NCI-H446 treated with DMSO at 0.1 percent for 48 hours (cell line): ENCODE results near the gene FBXO39.
"Not testable (repeated sequence)": the region's sequence is repeated elsewhere in the genome, so short reads cannot be mapped to it uniquely, and the experiment has no call there.

Source experiments
- DNase-seq: peaks from one replicate; lab custom pipeline; 2025; lab: John Stamatoyannopoulos, UW

Gene FBXO39

GRCh38 chr17:6775871-6776405, at the start of gene FBXO39:
Gene FBXO39, plus strand, starts transcription at chr17:6776215. Its CDS starts 3,654 bp downstream, at chr17:6779869.
- no peak for DNase-seq

- DNase-seq: no peak
Observed at GRCh38 chr17:6729531-6729930, 46.5 kb upstream of the FBXO39 start.

- DNase-seq: not testable (repeated sequence)
Observed at GRCh38 chr17:6746665-6747064, 29.4 kb upstream of the FBXO39 start.

DNA sequence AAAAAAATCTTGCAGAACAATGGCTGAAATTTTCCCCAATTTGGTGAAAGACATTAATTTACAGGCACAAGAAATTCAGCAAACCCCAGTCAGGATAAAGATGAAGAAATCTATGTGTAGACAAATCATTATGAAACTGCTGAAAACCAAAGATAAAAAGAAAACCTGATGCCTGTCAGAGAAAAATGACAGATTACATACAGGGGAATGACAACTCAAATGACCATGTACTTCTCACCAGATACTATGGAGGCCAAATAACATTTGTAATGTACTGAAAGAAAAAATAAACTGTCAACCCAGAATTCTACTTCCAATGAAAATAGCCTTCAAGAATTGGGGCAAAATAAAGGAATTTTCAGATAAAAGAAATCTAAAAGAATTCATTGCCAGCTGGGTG, 27.4 kb upstream of the FBXO39 start:
- DNase-seq: no peak

DNA sequence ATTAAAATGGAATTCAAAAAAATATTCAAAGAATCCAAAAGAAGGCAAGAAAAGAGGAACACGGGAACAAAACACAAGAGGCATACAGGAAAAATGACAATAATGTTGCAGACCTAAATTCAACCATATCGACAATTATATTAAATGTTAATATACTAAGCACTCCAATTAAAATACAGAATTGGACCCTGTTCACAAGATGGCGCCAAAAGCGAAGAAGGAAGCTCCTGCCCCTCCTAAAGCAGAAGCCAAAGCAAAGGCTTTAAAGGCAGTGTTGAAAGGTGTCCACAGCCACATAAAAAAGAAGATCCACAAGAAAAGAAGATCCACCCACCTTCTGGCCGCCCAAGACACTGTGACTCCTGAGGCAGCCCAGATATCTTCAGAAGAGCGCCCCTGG, 26.5 kb upstream of the FBXO39 start:
- no peak for DNase-seq

DNA sequence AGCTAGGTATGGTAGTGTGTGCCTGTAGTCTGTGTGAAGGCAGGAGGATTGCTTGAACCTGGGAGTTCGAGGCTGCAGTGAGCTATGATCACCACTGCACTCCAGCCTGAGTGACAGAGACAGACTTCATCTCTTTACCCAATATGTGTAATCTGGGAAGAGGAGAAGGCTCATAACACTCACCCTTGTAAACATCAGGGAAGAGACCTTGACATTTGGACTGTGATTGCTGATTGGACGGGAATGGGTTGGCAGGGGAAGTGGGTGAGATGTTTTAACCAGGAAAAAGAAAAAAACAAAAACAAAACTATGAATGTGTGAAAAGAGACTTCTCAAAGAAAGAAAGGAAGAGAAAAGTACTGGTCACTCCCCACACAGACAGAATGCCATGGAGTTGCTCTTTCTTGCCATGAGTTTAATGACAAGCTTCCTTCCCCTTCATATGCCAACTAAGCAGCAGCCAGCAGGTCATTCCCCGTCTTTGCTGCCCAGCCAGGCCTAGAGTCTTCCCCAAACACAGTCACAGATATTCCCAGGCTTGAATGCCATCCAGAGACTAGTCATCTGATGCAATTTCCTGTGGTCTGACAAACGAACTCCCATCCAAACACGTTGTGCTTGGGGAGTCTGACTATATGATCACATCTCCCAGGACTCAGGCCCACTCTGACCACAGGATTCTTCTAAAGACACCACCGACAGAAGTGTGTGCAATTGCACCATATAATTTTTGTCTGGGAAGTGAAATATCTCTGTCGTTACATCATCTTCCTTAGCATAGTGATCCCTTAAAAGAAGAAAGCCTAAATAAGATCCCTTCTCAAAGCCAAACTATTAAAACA, 23.7 kb upstream of the FBXO39 start:
- no peak for DNase-seq

DNA sequence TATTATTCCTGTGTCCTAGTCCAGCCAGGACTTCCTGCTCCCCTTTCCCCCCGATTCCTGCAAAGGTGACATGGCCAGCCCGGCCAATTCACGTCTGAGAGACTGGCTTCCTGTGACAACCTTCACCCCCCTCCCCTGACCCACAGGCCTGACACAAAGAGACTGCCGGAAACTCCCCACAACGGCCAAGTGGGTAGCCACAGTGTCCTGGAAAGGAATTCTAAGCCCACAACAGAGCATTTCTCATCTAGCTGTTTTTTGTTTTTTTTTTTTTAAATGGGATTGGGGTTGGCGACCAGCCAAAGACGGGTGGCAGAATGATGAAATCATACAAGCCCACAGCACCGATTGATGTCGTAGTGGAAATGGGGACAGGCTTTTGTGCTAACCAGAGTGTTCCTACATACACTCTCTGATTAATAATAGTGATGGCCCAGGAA, 23.0 kb upstream of the FBXO39 start:
- DNase-seq: no peak

GRCh38 chr17:6753546-6753945, 22.5 kb upstream of the FBXO39 start:
- no peak for DNase-seq

DNA sequence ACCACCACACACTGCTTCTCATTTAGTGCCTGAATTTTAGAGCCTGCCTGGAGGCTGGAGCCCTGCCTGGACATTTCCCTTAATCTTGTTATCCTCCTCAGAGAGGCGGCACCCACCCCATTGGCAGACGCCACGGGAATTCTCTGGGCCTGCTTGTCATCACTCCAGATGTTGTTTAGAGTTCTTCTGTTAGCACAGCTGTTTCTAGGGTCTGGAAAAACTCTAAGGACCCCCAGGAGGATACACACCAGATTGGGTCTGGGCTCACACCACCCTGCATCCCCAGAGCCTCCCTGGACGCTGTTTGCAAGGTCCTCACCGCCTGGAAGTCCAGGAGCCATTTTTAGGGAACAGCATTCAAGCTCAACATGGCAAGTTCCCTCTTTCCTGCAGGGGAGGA, 20.7 kb upstream of the FBXO39 start:
- no peak for DNase-seq

GRCh38 chr17:6755731-6756184, 20.3 kb upstream of the FBXO39 start, which contains the start of gene XAF1:
Gene XAF1, plus strand, starts transcription at chr17:6756046. Its CDS starts 33 bp downstream, at chr17:6756079.
- DNase-seq: no peak

- DNase-seq: no peak
Observed at GRCh38 chr17:6756425-6757031, 19.5 kb upstream of the FBXO39 start.

DNA sequence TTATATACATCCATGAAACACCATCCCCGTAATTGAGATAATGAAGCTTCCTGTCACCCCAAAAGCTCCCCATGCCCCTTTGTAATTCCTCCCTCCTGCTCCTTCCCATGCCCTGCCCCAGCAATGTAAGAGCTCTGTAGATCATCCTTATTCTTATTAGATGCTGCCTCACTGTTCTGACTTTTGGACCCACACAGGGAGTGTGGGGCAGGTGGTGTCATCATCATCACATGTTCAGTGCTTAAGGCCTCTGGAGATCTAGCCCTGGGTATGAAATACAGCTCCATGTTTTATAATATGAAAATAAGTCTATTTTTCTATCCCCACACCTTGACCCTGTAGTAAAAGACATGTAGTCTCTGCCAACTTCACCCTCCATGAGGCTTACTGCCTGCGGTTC, 18.3 kb upstream of the FBXO39 start:
- DNase-seq: no peak

GRCh38 chr17:6761779-6762178, 14.2 kb upstream of the FBXO39 start:
- DNase-seq: no peak

- DNase-seq: no peak
Observed at GRCh38 chr17:6768447-6768846, 7.6 kb upstream of the FBXO39 start.

GRCh38 chr17:6772016-6772415, 4.0 kb upstream of the FBXO39 start:
- no peak for DNase-seq

- DNase-seq: not testable (repeated sequence)
Observed at GRCh38 chr17:6774906-6775305, 1.1 kb upstream of the FBXO39 start.

DNA sequence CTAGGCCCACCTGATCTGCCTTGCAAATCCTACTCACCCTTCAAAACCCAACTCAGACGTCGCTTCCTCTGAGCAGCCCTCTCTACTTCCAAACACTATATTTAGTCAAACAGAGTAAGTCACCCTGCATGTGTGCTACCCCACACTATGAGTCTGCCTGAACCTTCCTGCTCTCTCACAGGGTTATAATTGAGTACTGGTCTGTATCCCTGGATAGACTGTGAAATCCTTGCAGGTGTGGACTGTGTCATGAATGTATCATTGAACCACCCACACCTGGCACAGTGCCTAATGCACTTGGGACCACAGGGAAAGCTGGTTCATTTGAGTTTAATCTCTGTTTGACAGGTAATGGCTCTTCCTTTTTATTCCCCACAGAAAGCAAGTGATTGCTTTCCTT, 3.4 kb downstream of the FBXO39 start:
- DNase-seq: no peak

DNA sequence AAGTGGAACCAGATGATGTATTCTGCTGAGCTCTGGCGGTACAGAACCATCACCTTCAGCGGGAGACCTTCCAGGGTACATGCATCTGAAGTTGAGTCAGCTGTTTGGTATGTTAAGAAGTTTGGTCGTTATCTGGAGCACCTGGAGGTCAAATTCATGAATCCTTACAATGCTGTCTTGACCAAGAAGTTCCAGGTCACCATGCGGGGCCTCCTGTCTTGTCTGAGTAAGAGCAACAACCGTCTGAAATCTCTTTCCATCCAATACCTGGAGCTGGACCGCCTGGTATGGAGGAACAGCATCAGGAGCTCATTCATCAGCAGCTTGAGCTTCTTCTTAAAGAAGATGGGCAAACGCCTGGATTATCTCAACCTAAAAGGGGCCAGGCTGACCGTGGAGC, 4.0 kb downstream of the FBXO39 start:
- DNase-seq: no peak

- DNase-seq: no peak
Observed at GRCh38 chr17:6780886-6781285, 4.9 kb downstream of the FBXO39 start.

- DNase-seq: no peak
Observed at GRCh38 chr17:6782244-6782643, 6.2 kb downstream of the FBXO39 start.

GRCh38 chr17:6786618-6787017, 10.6 kb downstream of the FBXO39 start:
- no peak for DNase-seq

- DNase-seq: no peak
Observed at GRCh38 chr17:6787081-6787693, 11.2 kb downstream of the FBXO39 start.

- no peak for DNase-seq
Observed at GRCh38 chr17:6789146-6789545, 13.1 kb downstream of the FBXO39 start.
